Transverse colon (tissue), 4 donors: ENCODE results near the gene GPR32. TPM values are rescaled to one million over a fixed set of nuclear protein-coding genes. Genes with fewer than 3 reads are reported as not detected.

Experiments
- DNase-seq: peaks from one replicate; pipeline ENCODE4 v3.0.0-alpha.2; 2019
- H3K27ac ChIP-seq, 4 donors: fragments of 200-600 bp; sonication (generic); 2 replicates each; pipeline ENCODE4 v1.5.1; 2016 to 2018; ENCODE audit warnings: inconsistent platforms in 4 of 4
- H3K27me3 ChIP-seq: fragments of 200-600 bp; sonication (generic); 2 replicates; pipeline ENCODE4 v1.5.1; 2017; ENCODE audit warnings: inconsistent platforms
- H3K36me3 ChIP-seq, 4 donors: fragments of 200-600 bp; sonication (generic); 2 replicates each; pipeline ENCODE4 v1.5.1; 2017 to 2019; ENCODE audit warnings: inconsistent platforms in 4 of 4
- H3K4me1 ChIP-seq, 4 donors: fragments of 200-600 bp; sonication (generic); 2 replicates each; pipeline ENCODE4 v1.5.1; 2017 to 2020; ENCODE audit warnings: inconsistent platforms in 4 of 4
- H3K4me3 ChIP-seq, 4 donors: fragments of 200-600 bp; sonication (generic); 1 replicate in 1 of 4; 2 replicates in 3 of 4; pipeline versions ENCODE4 v1.5.1 to v1.6.1; 2017 to 2019; ENCODE audit warnings: inconsistent platforms in 4 of 4
- H3K9me3 ChIP-seq, 2 donors: fragments of 200-600 bp; sonication (generic); 2 replicates each; pipeline ENCODE4 v1.5.1; 2017 to 2019; ENCODE audit warnings: inconsistent platforms in 2 of 2
- EP300 ChIP-seq: sonication (generic); formaldehyde crosslinking; IDR thresholded peaks from one replicate; pipeline ENCODE4 v1.6.1; 2017; ENCODE audit warnings: antibody characterized with exemption, low read depth
- POLR2A ChIP-seq: fragments of 450-650 bp; IDR thresholded peaks from one replicate; pipeline ENCODE4 v1.6.1; 2016; ENCODE audit warnings: antibody characterized with exemption, mild to moderate bottlenecking, moderate library complexity
- POLR2AphosphoS5 ChIP-seq, 3 donors: sonication (generic); formaldehyde crosslinking; IDR thresholded peaks; one replicate each; pipeline ENCODE4 v1.6.1; 2016; ENCODE audit warnings: antibody characterized with exemption in 3 of 3
- WGBS, 2 donors: methylation state at CpG; one replicate each; pipeline ENCODE4 v1.1.5; 2018; ENCODE audit warnings: low coverage in 1 of 2; 5-methylcytosine and 5-hydroxymethylcytosine counted together
- in situ Hi-C, 4 donors: fragments of 200-750 bp; cut with MboI; loops; one replicate each; pipeline versions ENCODE4 v1.15.0 to v1.15.1; 2017; ENCODE audit warnings: low sequenced_read_pairs in 3 of 4, low pct_ligation_motif_present in 1 of 4, low pct_unique_long_range_greater_than_20kb in 1 of 4
- intact Hi-C: fragments of 100-400 bp; cut with DNase I; formaldehyde crosslinking; loops from one replicate; pipeline ENCODE4 v1.15.1; 2023; ENCODE audit warnings: low total_unique reads
- total RNA-seq, 4 donors: library from RNA; depleted of rRNA; stranded (reverse); fragments of >200 nt; gene quantifications; one replicate each; pipeline ENCODE4 v1.1.0, GENCODE V29; 2016
- TF ChIP-seq, protein P1 (sequence below), 5 experiments: fragments of 200-600 bp in 3 of 5; fragments of 450-650 bp in 2 of 5; sonication (generic) in 3 of 5; IDR thresholded peaks; 1 replicate in 2 of 5; 2 replicates in 3 of 5; pipeline ENCODE4 v1.5.1; 2016 to 2017; ENCODE audit warnings: antibody characterized with exemption in 5 of 5, inconsistent platforms in 3 of 5, mild to moderate bottlenecking in 2 of 5, moderate library complexity in 1 of 5

GPR32 gene
- total RNA-seq, 4 donors from 2014 or later = not detected

DNA sequence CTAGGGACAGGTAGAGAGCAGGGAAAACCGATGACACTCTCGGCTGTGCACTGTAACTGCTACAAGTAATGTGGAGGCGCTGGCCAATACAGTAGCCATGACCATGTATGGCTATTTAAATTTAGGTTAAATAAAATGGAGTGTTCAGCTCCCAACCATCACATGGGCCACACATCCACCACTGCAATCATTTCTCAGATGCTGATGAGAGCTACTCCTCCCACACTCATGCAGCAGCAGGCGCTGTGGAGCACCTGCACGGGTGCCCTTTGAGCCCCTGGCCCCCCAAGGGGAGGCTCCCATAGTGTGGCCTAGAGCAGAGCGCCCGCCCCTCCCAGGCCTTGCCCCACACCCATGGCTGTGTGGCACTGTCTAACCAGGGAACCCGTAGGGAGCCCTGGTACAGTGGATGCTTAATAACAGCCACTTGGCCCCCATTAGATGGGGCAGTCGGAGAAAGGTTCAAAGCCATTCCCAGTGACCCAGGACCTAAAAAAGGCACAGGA is 25.9 kb downstream of the GPR32 start:
- Histone ChIP-seq H3K4me1 (no peaks in the 10 kb centered on the region), H3K9me3 (no peaks in the 10 kb centered on the region), H3K36me3 (no peaks in the 10 kb centered on the region), H3K27me3 (peaks cover 8% of the 10 kb centered on the region), H3K4me3 (no peak overlapping the region), H3K27ac (no peak overlapping the region)
- in situ Hi-C loops = loop anchor here in 2 of 4 donors (25.0 kb wide), 1 partner anchor 259 kb away; no protein-coding TSS in a partner anchor
- TF ChIP-seq EP300 = no peak
- TF ChIP-seq, protein P1, sequence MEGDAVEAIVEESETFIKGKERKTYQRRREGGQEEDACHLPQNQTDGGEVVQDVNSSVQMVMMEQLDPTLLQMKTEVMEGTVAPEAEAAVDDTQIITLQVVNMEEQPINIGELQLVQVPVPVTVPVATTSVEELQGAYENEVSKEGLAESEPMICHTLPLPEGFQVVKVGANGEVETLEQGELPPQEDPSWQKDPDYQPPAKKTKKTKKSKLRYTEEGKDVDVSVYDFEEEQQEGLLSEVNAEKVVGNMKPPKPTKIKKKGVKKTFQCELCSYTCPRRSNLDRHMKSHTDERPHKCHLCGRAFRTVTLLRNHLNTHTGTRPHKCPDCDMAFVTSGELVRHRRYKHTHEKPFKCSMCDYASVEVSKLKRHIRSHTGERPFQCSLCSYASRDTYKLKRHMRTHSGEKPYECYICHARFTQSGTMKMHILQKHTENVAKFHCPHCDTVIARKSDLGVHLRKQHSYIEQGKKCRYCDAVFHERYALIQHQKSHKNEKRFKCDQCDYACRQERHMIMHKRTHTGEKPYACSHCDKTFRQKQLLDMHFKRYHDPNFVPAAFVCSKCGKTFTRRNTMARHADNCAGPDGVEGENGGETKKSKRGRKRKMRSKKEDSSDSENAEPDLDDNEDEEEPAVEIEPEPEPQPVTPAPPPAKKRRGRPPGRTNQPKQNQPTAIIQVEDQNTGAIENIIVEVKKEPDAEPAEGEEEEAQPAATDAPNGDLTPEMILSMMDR (IDR thresholded peaks at IDR 0.05) = no peak
- no peak for TF ChIP-seq POLR2A
- no peak for TF ChIP-seq POLR2AphosphoS5 (IDR thresholded peaks at IDR 0.05)
- 72 to 79% methylated on average over 5 to 9 of the region's 9 CpGs for WGBS, 2 donors
- no peak for DNase-seq
- intact Hi-C loops = no loop called here

DNA sequence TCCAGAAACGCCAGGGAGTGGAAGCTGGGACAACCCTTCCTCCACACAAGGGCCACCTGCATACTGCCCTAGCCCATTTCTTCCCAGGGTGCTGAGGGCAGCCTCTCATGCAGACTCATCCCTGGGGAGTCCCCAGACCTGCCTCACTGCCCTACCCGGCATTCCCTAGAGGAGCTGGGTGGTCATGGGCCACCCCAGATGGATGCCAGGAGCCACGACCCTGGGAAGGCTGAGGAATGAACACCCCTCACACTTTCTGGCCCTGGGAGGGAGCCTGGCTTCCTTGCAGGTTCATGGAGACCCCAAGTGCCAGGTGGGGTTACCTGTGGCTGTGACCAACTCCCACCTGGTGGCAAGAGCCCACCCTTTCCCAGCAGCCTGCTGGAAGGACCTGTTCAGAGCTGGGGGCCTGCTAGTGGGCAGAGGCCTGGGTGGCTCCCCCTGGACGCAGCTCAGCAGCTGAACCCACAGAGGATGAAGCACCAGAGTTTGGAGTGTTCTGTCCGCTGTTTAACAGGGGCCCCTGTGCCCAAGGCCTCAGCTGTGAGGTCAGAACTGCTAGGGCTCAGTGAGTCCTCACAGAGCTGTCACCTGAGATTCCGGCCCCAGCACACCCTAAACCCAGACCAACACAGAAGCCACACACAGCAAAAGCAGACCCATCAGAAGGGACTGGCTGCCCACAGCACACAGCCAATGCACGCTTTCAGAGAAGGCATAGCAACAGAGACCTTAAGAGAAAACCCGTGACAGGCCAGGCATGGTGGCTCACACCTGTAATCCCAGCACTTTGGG is 26.6 kb downstream of the GPR32 start:
- 73% methylated on average over 7 of the region's 8 CpGs; no CpG with 5 or more reads in 1 of the 2 donors for WGBS, 2 donors
- no peak for DNase-seq
- in situ Hi-C loops = loop anchor here in 2 of 4 donors (25.0 kb wide), 1 partner anchor 260 kb away; no protein-coding TSS in a partner anchor
- H3K36me3 ChIP-seq = no peaks in the 10 kb centered on the region
- H3K27ac ChIP-seq = no peak overlapping the region
- no peak overlapping the region for H3K4me3 ChIP-seq
- H3K9me3 ChIP-seq = no peaks in the 10 kb centered on the region
- H3K27me3 ChIP-seq = peaks cover 7% of the 10 kb centered on the region
- TF ChIP-seq EP300 = no peak
- TF ChIP-seq POLR2AphosphoS5 (IDR thresholded peaks at IDR 0.05) = no peak
- TF ChIP-seq POLR2A = no peak
- TF ChIP-seq, protein P1 (IDR thresholded peaks at IDR 0.05) = no peak
- intact Hi-C loops = no loop called here
- H3K4me1 ChIP-seq = no peaks in the 10 kb centered on the region

DNA sequence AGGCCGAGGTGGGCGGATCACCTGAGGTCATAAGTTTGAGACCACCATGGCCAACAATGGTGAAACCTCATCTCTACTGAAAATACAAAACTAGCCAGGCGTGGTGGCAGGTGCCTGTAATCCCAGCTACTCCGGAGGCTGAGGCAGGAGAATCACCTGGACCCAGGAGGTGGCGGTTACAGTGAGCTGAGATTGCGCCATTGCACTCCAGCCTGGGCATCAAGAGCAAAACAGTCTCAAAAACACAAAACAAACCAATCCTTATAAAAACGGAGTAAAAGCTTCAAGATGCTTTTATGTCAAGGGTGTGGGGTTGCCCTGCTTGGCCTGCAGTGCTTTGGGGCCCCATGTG is 27.1 kb downstream of the GPR32 start:
- DNase-seq = no peak
- no peak overlapping the region for H3K27ac ChIP-seq
- H3K27me3 ChIP-seq = peaks cover 2% of the 10 kb centered on the region
- peaks cover 0 to 3% (median 1%) of the 10 kb centered on the region in 4 donors for H3K4me1 ChIP-seq
- H3K4me3 ChIP-seq = no peak overlapping the region
- in situ Hi-C loops (loop anchor here in 2 of 4 donors (25.0 kb wide), 1 partner anchor 260 kb away; no protein-coding TSS in a partner anchor), intact Hi-C loops (no loop called here)
- TF ChIP-seq EP300 (no peak), POLR2AphosphoS5 (IDR thresholded peaks at IDR 0.05) (no peak)
- TF ChIP-seq, protein P1 (IDR thresholded peaks at IDR 0.05) = no peak
- H3K9me3 ChIP-seq = no peaks in the 10 kb centered on the region
- 60 to 66% methylated on average over 2 to 7 of the region's 7 CpGs for WGBS, 2 donors
- H3K36me3 ChIP-seq = no peaks in the 10 kb centered on the region

DNA sequence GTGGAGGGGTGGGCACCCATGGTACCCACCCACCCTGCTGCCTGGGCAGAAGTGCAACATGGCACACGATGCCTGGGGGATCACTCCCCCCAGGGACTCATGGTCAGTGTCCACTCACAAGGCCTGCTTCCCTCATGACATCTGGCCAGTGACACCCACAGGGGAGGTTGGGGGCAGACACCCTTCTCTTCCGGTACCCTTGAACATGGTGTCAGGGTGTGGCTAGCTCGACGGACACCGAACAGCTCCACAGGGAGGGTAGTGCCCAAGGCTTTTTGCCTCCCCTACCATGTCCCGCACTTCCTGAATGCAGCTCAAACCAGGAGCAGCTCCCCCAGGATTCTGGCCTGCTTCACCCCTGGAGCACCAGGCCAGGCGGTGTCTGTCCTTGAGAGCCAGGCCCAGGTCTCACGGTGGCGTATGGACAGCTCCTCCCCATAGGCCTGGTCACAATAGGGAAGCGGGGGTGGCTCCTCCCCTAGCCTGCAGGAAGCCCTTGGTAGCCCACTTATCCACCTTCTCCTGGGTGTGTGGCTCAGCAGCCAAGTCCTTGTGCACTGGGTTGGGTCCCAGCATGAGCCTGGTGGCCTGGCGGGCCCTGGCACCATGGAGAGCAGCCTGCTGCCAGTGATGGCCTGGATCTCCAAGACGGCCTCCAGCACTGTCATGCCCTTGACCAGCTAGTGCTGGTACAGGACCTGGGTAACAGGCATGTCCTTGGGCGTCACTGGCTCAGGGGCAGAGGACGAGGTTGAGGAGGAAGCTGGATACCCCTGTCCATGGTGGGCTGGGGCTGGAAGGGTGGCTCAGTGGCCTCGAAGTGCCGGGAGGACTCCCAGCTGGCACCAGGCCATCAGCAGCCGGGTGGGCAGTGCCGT is 27.8 kb downstream of the GPR32 start:
- no peaks in the 10 kb centered on the region for H3K9me3 ChIP-seq
- no peaks in the 10 kb centered on the region for H3K27me3 ChIP-seq
- intact Hi-C loops = no loop called here
- no peak overlapping the region for H3K4me3 ChIP-seq
- H3K36me3 ChIP-seq = no peaks in the 10 kb centered on the region
- TF ChIP-seq EP300 (no peak), POLR2AphosphoS5 (IDR thresholded peaks at IDR 0.05) (no peak), POLR2A (no peak)
- TF ChIP-seq, protein P1 (IDR thresholded peaks at IDR 0.05) = no peak
- peaks cover 0 to 9% (median 7%) of the 10 kb centered on the region in 4 donors for H3K4me1 ChIP-seq
- no peak for DNase-seq
- H3K27ac ChIP-seq = no peak overlapping the region
- 73% methylated on average over 13 of the region's 18 CpGs; no CpG with 5 or more reads in 1 of the 2 donors for WGBS, 2 donors
- in situ Hi-C loops = loop anchor here in 2 of 4 donors (25.0 kb wide), 1 partner anchor 261 kb away; no protein-coding TSS in a partner anchor
